H1 (cell line): ENCODE measurements around the gene NKD2. TPM values are rescaled to one million over a fixed set of nuclear protein-coding genes. Genes with fewer than 3 reads are reported as not detected.

Experiments
- CTCF ChIA-PET: fragments of 300-600 bp; sonication (Branson Sonifier 250); formaldehyde crosslinking; loops from one replicate; lab custom pipeline; 2021; ENCODE audit not compliant: partially characterized antibody; lab: Charles Lee
- POLR2A ChIA-PET: fragments of 300-600 bp; sonication (Branson Sonifier 250); formaldehyde crosslinking; loops from one replicate; lab custom pipeline; 2021; ENCODE audit warnings: inconsistent platforms; ENCODE audit not compliant: partially characterized antibody; lab: Charles Lee
- DNase-seq, 2 experiments: peaks; one replicate each; pipeline versions ENCODE4 v3.0.0 to v3.0.0-alpha.2; 2010 to 2022; ENCODE audit warnings: low spot score in 2 of 2, low read depth in 1 of 2, mixed read lengths in 1 of 2
- FAIRE-seq: peaks from 2 replicates; lab custom pipeline; 2011; peaks lifted over from hg19 to GRCh38; lab: Jason Lieb, UNC
- H2AFZ ChIP-seq: 2 replicates; pipeline ENCODE4 v1.8.1; 2012; ENCODE audit warnings: low read length, inconsistent platforms
- H2AK5ac ChIP-seq: 2 replicates; pipeline ENCODE4 v1.6.1; 2013; ENCODE audit warnings: low read depth, low read length
- H2BK120ac ChIP-seq: replicated peaks from 2 replicates; pipeline ENCODE3; 2013; ENCODE audit warnings: low read depth, low read length, inconsistent platforms
- H2BK12ac ChIP-seq: 2 replicates; pipeline ENCODE4 v1.6.1; 2013; ENCODE audit warnings: low read depth, low read length
- H2BK15ac ChIP-seq: 2 replicates; pipeline ENCODE4 v1.6.1; 2013; ENCODE audit warnings: low read length
- H2BK20ac ChIP-seq: 2 replicates; pipeline ENCODE4 v1.6.1; 2013; ENCODE audit warnings: low read length
- H2BK5ac ChIP-seq: 2 replicates; pipeline ENCODE4 v1.6.1; 2013; ENCODE audit warnings: low read depth, low read length
- H3K14ac ChIP-seq: 2 replicates; pipeline ENCODE4 v1.6.1; 2013; ENCODE audit warnings: inconsistent platforms; ENCODE audit not compliant: insufficient read length
- H3K18ac ChIP-seq: 2 replicates; pipeline ENCODE4 v1.6.1; 2013; ENCODE audit warnings: low read length; ENCODE audit errors: extremely low read depth
- H3K23ac ChIP-seq: 2 replicates; pipeline ENCODE4 v1.6.1; 2013; ENCODE audit warnings: inconsistent platforms; ENCODE audit not compliant: insufficient read length
- H3K23me2 ChIP-seq: 2 replicates; pipeline ENCODE4 v1.6.1; 2013; ENCODE audit warnings: low read depth, low read length
- H3K27ac ChIP-seq: 2 replicates; pipeline ENCODE4 v1.6.1; 2011; ENCODE audit warnings: low read depth, low read length, inconsistent platforms
- H3K27me3 ChIP-seq, 4 experiments: replicated peaks in 1 of 4; 1 replicate in 1 of 4; 2 replicates in 3 of 4; pipeline versions ENCODE4 v1.6.1 to v1.8.1; 2011 to 2013; ENCODE audit warnings: low read length in 3 of 4, mild to moderate bottlenecking in 3 of 4, inconsistent platforms in 2 of 4, mixed read lengths in 2 of 4, moderate library complexity in 1 of 4; ENCODE audit not compliant: control insufficient read depth in 3 of 4, insufficient read depth in 3 of 4; ENCODE audit errors: extremely low read depth in 1 of 4
- H3K36me3 ChIP-seq, 4 experiments: 2 replicates each; pipeline versions ENCODE4 v1.6.1 to v1.8.1; 2011 to 2013; ENCODE audit warnings: mild to moderate bottlenecking in 4 of 4, low read length in 3 of 4, moderate library complexity in 2 of 4, control low read depth in 1 of 4, inconsistent platforms in 1 of 4; ENCODE audit not compliant: insufficient read depth in 4 of 4, control insufficient read depth in 2 of 4
- H3K4ac ChIP-seq: replicated peaks from 2 replicates; pipeline ENCODE3; 2013; ENCODE audit warnings: low read length, low read depth, mixed read lengths, inconsistent platforms; ENCODE audit not compliant: insufficient read length
- H3K4me1 ChIP-seq, 4 experiments: replicated peaks in 1 of 4; 1 replicate in 1 of 4; 2 replicates in 3 of 4; pipeline versions ENCODE4 v1.6.1 to v1.8.1; 2011 to 2013; ENCODE audit warnings: low read length in 3 of 4, inconsistent platforms in 2 of 4, mixed read lengths in 1 of 4; ENCODE audit not compliant: insufficient read depth in 4 of 4, control insufficient read depth in 3 of 4
- H3K4me2 ChIP-seq, 2 experiments: 2 replicates each; pipeline versions ENCODE4 v1.6.1 to v1.8.1; 2011 to 2013; ENCODE audit warnings: low read depth in 2 of 2, low read length in 2 of 2, control low read depth in 1 of 2, inconsistent platforms in 1 of 2, mild to moderate bottlenecking in 1 of 2; ENCODE audit not compliant: insufficient read depth in 1 of 2
- H3K4me3 ChIP-seq, 4 experiments: fragments of 200-600, 300-600 bp in 1 of 4; sonication (generic), shearing (Covaris generic), sonication (Bioruptor Twin) in 1 of 4; 2 replicates each; pipeline versions ENCODE4 v1.5.1 to v1.8.1; 2011 to 2016; ENCODE audit warnings: low read length in 4 of 4, low read depth in 3 of 4, control low read depth in 2 of 4, inconsistent platforms in 2 of 4, mild to moderate bottlenecking in 2 of 4, mixed read lengths in 1 of 4, moderate library complexity in 1 of 4; ENCODE audit not compliant: insufficient read depth in 2 of 4; ENCODE audit errors: extremely low read depth in 1 of 4
- H3K56ac ChIP-seq: replicated peaks from 2 replicates; pipeline ENCODE3; 2013; ENCODE audit warnings: low read depth, mild to moderate bottlenecking, mixed read lengths, low read length, inconsistent platforms; ENCODE audit not compliant: insufficient read length
- H3K79me1 ChIP-seq: 2 replicates; pipeline ENCODE4 v1.6.1; 2013; ENCODE audit warnings: low read depth, low read length, control low read depth
- H3K79me2 ChIP-seq, 2 experiments: 2 replicates each; pipeline versions ENCODE4 v1.6.1 to v1.8.1; 2012 to 2013; ENCODE audit warnings: low read length in 2 of 2, mild to moderate bottlenecking in 2 of 2, inconsistent platforms in 1 of 2; ENCODE audit not compliant: insufficient read depth in 2 of 2, control insufficient read depth in 1 of 2
- H3K9ac ChIP-seq, 4 experiments: replicated peaks in 1 of 4; 1 replicate in 1 of 4; 2 replicates in 3 of 4; pipeline versions ENCODE4 v1.6.1 to v1.8.1; 2011 to 2013; ENCODE audit warnings: low read depth in 3 of 4, low read length in 3 of 4, control low read depth in 2 of 4, mild to moderate bottlenecking in 2 of 4, moderate library complexity in 2 of 4, inconsistent platforms in 1 of 4; ENCODE audit errors: extremely low read depth in 1 of 4
- H3K9me3 ChIP-seq, 2 experiments: 2 replicates each; pipeline versions ENCODE4 v1.6.1 to v1.8.1; 2012 to 2013; ENCODE audit warnings: mild to moderate bottlenecking in 2 of 2, moderate library complexity in 2 of 2, control low read depth in 1 of 2, inconsistent platforms in 1 of 2, low read depth in 1 of 2, low read length in 1 of 2, mixed read lengths in 1 of 2; ENCODE audit not compliant: insufficient read depth in 2 of 2
- H4K20me1 ChIP-seq, 2 experiments: replicated peaks in 1 of 2; 2 replicates each; pipeline versions ENCODE3 to v1.8.1; 2011 to 2013; ENCODE audit warnings: inconsistent platforms in 2 of 2, low read length in 2 of 2, mild to moderate bottlenecking in 1 of 2; ENCODE audit not compliant: insufficient read depth in 2 of 2, control insufficient read depth in 1 of 2
- H4K5ac ChIP-seq: 2 replicates; pipeline ENCODE4 v1.6.1; 2013; ENCODE audit warnings: low read length, low read depth, mixed read lengths, inconsistent platforms; ENCODE audit not compliant: insufficient read length
- H4K8ac ChIP-seq: 2 replicates; pipeline ENCODE4 v1.8.0; 2013; ENCODE audit warnings: mild to moderate bottlenecking, moderate library complexity, low read length, inconsistent platforms; ENCODE audit not compliant: insufficient read depth; ENCODE audit errors: extremely low read depth
- H4K91ac ChIP-seq: replicated peaks from 2 replicates; pipeline ENCODE3; 2013; ENCODE audit warnings: low read length, mixed read lengths, inconsistent platforms; ENCODE audit not compliant: insufficient read length
- RAD21 ChIP-seq, 2 experiments: IDR thresholded peaks in 1 of 2; conservative IDR thresholded peaks in 1 of 2; 2 replicates each; pipeline ENCODE4 v1.6.1; 2011; ENCODE audit warnings: low read depth in 2 of 2, low read length in 2 of 2, improper control_type of control experiment in 1 of 2, inconsistent platforms in 1 of 2, mild to moderate bottlenecking in 1 of 2, moderate library complexity in 1 of 2
- RFX5 ChIP-seq: IDR thresholded peaks from 2 replicates; pipeline ENCODE4 v1.6.1; 2011; ENCODE audit warnings: low read depth, low read length, improper control_type of control experiment, borderline replicate concordance
- ZNF274 ChIP-seq: IDR thresholded peaks from 2 replicates; pipeline ENCODE4 v1.7.0; 2012; ENCODE audit warnings: low read length, borderline replicate concordance; ENCODE audit errors: extremely low read depth
- WGBS, 2 experiments: shearing (Covaris generic) in 1 of 2; methylation state at CpG; one replicate each; pipeline versions ENCODE4 v1.1.6 to v1.1.7; 2013 to 2015; ENCODE audit warnings: low lambda C conversion rate in 2 of 2, mixed read lengths in 2 of 2, inconsistent platforms in 1 of 2, low coverage in 1 of 2, missing lambda C conversion rate in 1 of 2; ENCODE audit not compliant: insufficient replicate concordance in 2 of 2, insufficient coverage in 1 of 2, insufficient read length in 1 of 2; ENCODE audit errors: extremely low coverage in 1 of 2, missing lambda C conversion rate in 1 of 2; 5-methylcytosine and 5-hydroxymethylcytosine counted together
- polyA plus RNA-seq, 7 experiments: library from polyadenylated mRNA; depleted of rRNA in 3 of 7; stranded (reverse) in 5 of 7; unstranded in 2 of 7; fragments of >200 nt in 5 of 7; fragments of 200-250 nt in 2 of 7; gene quantifications; 1 replicate in 5 of 7; 2 replicates in 1 of 7; 4 replicates in 1 of 7; pipeline versions ENCODE4 v1.2.1 to v1.2.3, GENCODE V29; 2011 to 2013; ENCODE audit warnings: missing spikeins in 2 of 7, mixed read lengths in 2 of 7
- total RNA-seq: library from RNA; stranded (reverse); fragmentation: NEBNext Ultra II Directional; extraction: Animal tissue kit (Norgen Biotek cat#: 25700); gene quantifications from 2 replicates; pipeline ENCODE4 v1.2.1, GENCODE V29; 2021
- TF ChIP-seq, protein P1 (sequence below), 3 experiments: IDR thresholded peaks; 1 replicate in 2 of 3; 2 replicates in 1 of 3; pipeline versions ENCODE4 v1.5.1 to v1.6.1; 2011; ENCODE audit warnings: low read length in 3 of 3, mild to moderate bottlenecking in 3 of 3, inconsistent platforms in 2 of 3, low read depth in 1 of 3, moderate library complexity in 1 of 3; ENCODE audit not compliant: insufficient read depth in 1 of 3; ENCODE audit errors: control extremely low read depth in 1 of 3

Gene NKD2
- total and polyA plus RNA-seq, 2 of the 8 experiments (the other 6 are each of a cell fraction or from before 2014, with no cell fraction given): 5.5 to 7.9 TPM

GRCh38 chr5:994821-995220 is 13.8 kb upstream of the NKD2 start:
- Histone ChIP-seq H2BK120ac (no peak overlapping the region), H4K20me1 (no peaks in the 10 kb centered on the region), H2BK20ac (no peak overlapping the region), H3K23ac (no peak overlapping the region), H3K27ac (no peak overlapping the region), H2AFZ (no peak overlapping the region), H3K4ac (no peak overlapping the region), H3K79me2 (no peaks in the 10 kb centered on the region), H3K4me3 (no peak overlapping the region), H3K9me3 (no peaks in the 10 kb centered on the region), H4K5ac (no peak overlapping the region), H3K14ac (no peak overlapping the region), H3K27me3 (no peaks in the 10 kb centered on the region), H3K56ac (no peak overlapping the region), H2BK15ac (no peak overlapping the region), H4K8ac (no peak overlapping the region), H3K18ac (no peak overlapping the region), H3K36me3 (no peaks in the 10 kb centered on the region), H3K9ac (no peak overlapping the region), H3K23me2 (peaks cover 1% of the 10 kb centered on the region; the same call in 1 of the 2 replicates), H2AK5ac (no peak overlapping the region), H2BK12ac (no peak overlapping the region), H3K4me2 (no peak overlapping the region), H4K91ac (no peak overlapping the region), H3K4me1 (peaks cover 0 to 3% (median 0%) of the 10 kb centered on the region in 4 experiments; a peak in 2 of 7 replicates), H2BK5ac (no peak overlapping the region), H3K79me1 (no peaks in the 10 kb centered on the region)
- TF ChIP-seq ZNF274 (no peak), RAD21 (IDR thresholded peaks at IDR 0.05 in 1 of 2, conservative IDR thresholded peaks at IDR 0.05 in 1 of 2; ENCODE audit: low read depth in 2 of 2, low read length in 2 of 2) (peak; percentile 33 to 55; a peak in 3 of 4 replicates), RFX5 (no peak)
- TF ChIP-seq, protein P1, sequence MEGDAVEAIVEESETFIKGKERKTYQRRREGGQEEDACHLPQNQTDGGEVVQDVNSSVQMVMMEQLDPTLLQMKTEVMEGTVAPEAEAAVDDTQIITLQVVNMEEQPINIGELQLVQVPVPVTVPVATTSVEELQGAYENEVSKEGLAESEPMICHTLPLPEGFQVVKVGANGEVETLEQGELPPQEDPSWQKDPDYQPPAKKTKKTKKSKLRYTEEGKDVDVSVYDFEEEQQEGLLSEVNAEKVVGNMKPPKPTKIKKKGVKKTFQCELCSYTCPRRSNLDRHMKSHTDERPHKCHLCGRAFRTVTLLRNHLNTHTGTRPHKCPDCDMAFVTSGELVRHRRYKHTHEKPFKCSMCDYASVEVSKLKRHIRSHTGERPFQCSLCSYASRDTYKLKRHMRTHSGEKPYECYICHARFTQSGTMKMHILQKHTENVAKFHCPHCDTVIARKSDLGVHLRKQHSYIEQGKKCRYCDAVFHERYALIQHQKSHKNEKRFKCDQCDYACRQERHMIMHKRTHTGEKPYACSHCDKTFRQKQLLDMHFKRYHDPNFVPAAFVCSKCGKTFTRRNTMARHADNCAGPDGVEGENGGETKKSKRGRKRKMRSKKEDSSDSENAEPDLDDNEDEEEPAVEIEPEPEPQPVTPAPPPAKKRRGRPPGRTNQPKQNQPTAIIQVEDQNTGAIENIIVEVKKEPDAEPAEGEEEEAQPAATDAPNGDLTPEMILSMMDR (IDR thresholded peaks at IDR 0.05; ENCODE audit: control extremely low read depth in 1 of 3, insufficient read depth in 1 of 3, low read depth in 1 of 3, low read length in 3 of 3): peak; percentile 24 to 38 (median 26); a peak in 3 of 4 replicates
- 69% methylated on average over 4 of the region's 4 CpGs; no CpG with 5 or more reads in 1 of the 2 experiments for WGBS, 2 experiments
- no peak for FAIRE-seq
- peak in 1 of 2 experiments; percentile 46 for DNase-seq
- POLR2A ChIA-PET: no interaction called here
- CTCF ChIA-PET: interaction anchor here (0.6 to 5.9 kb wide), 9 partner anchors 10 to 71 kb away, joined by 3 to 30 read pairs (median 6); partner anchors contain the start of gene NKD2
